BLaER1 (cell line): ENCODE results near the gene ZNF160.

Experiments used
- H3K27ac ChIP-seq: shearing (Covaris generic); formaldehyde crosslinking; 2 replicates; pipeline ENCODE4 v1.8.1; 2022
- H3K27me3 ChIP-seq: shearing (Covaris generic); formaldehyde crosslinking; 2 replicates; pipeline ENCODE4 v1.8.1; 2022
- H3K36me3 ChIP-seq: shearing (Covaris generic); formaldehyde crosslinking; 2 replicates; pipeline ENCODE4 v1.8.1; 2022
- H3K4me1 ChIP-seq: shearing (Covaris generic); formaldehyde crosslinking; 2 replicates; pipeline ENCODE4 v1.8.1; 2022
- H3K4me2 ChIP-seq: shearing (Covaris generic); formaldehyde crosslinking; 2 replicates; pipeline ENCODE4 v1.8.1; 2022
- H3K4me3 ChIP-seq: shearing (Covaris generic); formaldehyde crosslinking; 2 replicates; pipeline ENCODE4 v1.8.1; 2022
- H3K9ac ChIP-seq: shearing (Covaris generic); formaldehyde crosslinking; 2 replicates; pipeline ENCODE4 v1.8.1; 2022
- H3K9me3 ChIP-seq: shearing (Covaris generic); formaldehyde crosslinking; 2 replicates; pipeline ENCODE4 v1.8.1; 2022
- H4K20me1 ChIP-seq: shearing (Covaris generic); formaldehyde crosslinking; 2 replicates; pipeline ENCODE4 v1.8.1; 2022
- Cebpa-rat ChIP-seq: shearing (Covaris generic); IDR thresholded peaks from 2 replicates; pipeline ENCODE4 v1.8.1; 2022

ZNF160 gene

GRCh38 chr19:53019684-53020083 is 83.5 kb downstream of the ZNF160 start:
- H3K27ac ChIP-seq = no peak overlapping the region
- no peak overlapping the region for H3K4me2 ChIP-seq
- no peak overlapping the region for H3K4me3 ChIP-seq
- no peaks in the 10 kb centered on the region for H4K20me1 ChIP-seq
- TF ChIP-seq Cebpa-rat = no peak
- no peaks in the 10 kb centered on the region for H3K4me1 ChIP-seq
- H3K9me3 ChIP-seq = peaks cover 30% of the 10 kb centered on the region
- H3K9ac ChIP-seq = no peak overlapping the region
- H3K36me3 ChIP-seq = no peaks in the 10 kb centered on the region
- no peaks in the 10 kb centered on the region for H3K27me3 ChIP-seq
